RWPE2 (cell line): ENCODE data around the gene SLAMF1.

Experiments used
- ATAC-seq: fragments of 200-7000 bp; cut with Tn5 transposase; 3 replicates; pipeline ENCODE4 v1.9.1; 2021; ENCODE audit warnings: low read depth
- DNase-seq: peaks from one replicate; pipeline ENCODE4 v3.0.0-alpha.2; 2020; ENCODE audit warnings: low spot score
- H3K27ac ChIP-seq: fragments of 450-650 bp; 2 replicates; pipeline ENCODE4 v1.5.1; 2017; ENCODE audit warnings: mild to moderate bottlenecking; ENCODE audit not compliant: poor library complexity, severe bottlenecking
- H3K27me3 ChIP-seq: fragments of 250-450 bp; sonication (Bioruptor Pico); 2 replicates; pipeline ENCODE4 v1.5.1; 2021; ENCODE audit warnings: mild to moderate bottlenecking, moderate library complexity; ENCODE audit not compliant: insufficient read depth, poor library complexity, severe bottlenecking
- H3K36me3 ChIP-seq: fragments of 250-450 bp; sonication (Bioruptor Pico); 2 replicates; pipeline ENCODE4 v1.5.1; 2020; ENCODE audit warnings: low read depth, mild to moderate bottlenecking, moderate library complexity
- H3K4me1 ChIP-seq: fragments of 250-450 bp; sonication (Bioruptor Pico); 2 replicates; pipeline ENCODE4 v1.5.1; 2021; ENCODE audit warnings: mild to moderate bottlenecking, moderate library complexity; ENCODE audit not compliant: insufficient read depth, poor library complexity, severe bottlenecking
- H3K4me3 ChIP-seq: fragments of 250-450 bp; sonication (Bioruptor Pico); 2 replicates; pipeline ENCODE4 v1.5.1; 2021; ENCODE audit warnings: mild to moderate bottlenecking, moderate library complexity; ENCODE audit not compliant: severe bottlenecking
- H3K9me3 ChIP-seq: fragments of 250-450 bp; sonication (Bioruptor Pico); 2 replicates; pipeline ENCODE4 v1.5.1; 2021; ENCODE audit warnings: mild to moderate bottlenecking, moderate library complexity; ENCODE audit not compliant: severe bottlenecking
- TF ChIP-seq, protein P1 (sequence below): fragments of 450-650 bp; IDR thresholded peaks from one replicate; pipeline ENCODE4 v1.5.1; 2017; ENCODE audit warnings: mild to moderate bottlenecking, moderate library complexity; ENCODE audit not compliant: poor library complexity, severe bottlenecking

The SLAMF1 gene

GRCh38 chr1:160605792-160606479, 40.9 kb downstream of the SLAMF1 start:
- TF ChIP-seq, protein P1, sequence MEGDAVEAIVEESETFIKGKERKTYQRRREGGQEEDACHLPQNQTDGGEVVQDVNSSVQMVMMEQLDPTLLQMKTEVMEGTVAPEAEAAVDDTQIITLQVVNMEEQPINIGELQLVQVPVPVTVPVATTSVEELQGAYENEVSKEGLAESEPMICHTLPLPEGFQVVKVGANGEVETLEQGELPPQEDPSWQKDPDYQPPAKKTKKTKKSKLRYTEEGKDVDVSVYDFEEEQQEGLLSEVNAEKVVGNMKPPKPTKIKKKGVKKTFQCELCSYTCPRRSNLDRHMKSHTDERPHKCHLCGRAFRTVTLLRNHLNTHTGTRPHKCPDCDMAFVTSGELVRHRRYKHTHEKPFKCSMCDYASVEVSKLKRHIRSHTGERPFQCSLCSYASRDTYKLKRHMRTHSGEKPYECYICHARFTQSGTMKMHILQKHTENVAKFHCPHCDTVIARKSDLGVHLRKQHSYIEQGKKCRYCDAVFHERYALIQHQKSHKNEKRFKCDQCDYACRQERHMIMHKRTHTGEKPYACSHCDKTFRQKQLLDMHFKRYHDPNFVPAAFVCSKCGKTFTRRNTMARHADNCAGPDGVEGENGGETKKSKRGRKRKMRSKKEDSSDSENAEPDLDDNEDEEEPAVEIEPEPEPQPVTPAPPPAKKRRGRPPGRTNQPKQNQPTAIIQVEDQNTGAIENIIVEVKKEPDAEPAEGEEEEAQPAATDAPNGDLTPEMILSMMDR = no peak
- ATAC-seq (no peak), DNase-seq (no peak)
- H3K4me1 ChIP-seq = no peaks in the 10 kb centered on the region
- no peaks in the 10 kb centered on the region for H3K36me3 ChIP-seq
- H3K27ac ChIP-seq = no peak overlapping the region
- H3K27me3 ChIP-seq = peaks cover 6% of the 10 kb centered on the region
- H3K9me3 ChIP-seq = no peaks in the 10 kb centered on the region
- H3K4me3 ChIP-seq = no peak overlapping the region

- ATAC-seq (no peak), DNase-seq (no peak)
- TF ChIP-seq, protein P1 = no peak
- Histone ChIP-seq H3K4me1 (no peaks in the 10 kb centered on the region), H3K36me3 (no peaks in the 10 kb centered on the region), H3K9me3 (no peaks in the 10 kb centered on the region), H3K4me3 (no peak overlapping the region), H3K27ac (no peak overlapping the region), H3K27me3 (peaks cover 6% of the 10 kb centered on the region)
These were observed 41.6 kb downstream of the SLAMF1 start for GRCh38 chr1:160605205-160605604.

- no peak for DNase-seq
- ATAC-seq = no peak
These were observed 49.1 kb downstream of the SLAMF1 start for GRCh38 chr1:160597705-160598104.

GRCh38 chr1:160597051-160597450, 49.8 kb downstream of the SLAMF1 start:
- DNase-seq (no peak), ATAC-seq (no peak)
- TF ChIP-seq, protein P1 = no peak
- Histone ChIP-seq H3K27me3 (peaks cover 4% of the 10 kb centered on the region), H3K27ac (no peak overlapping the region), H3K4me1 (no peaks in the 10 kb centered on the region), H3K36me3 (no peaks in the 10 kb centered on the region), H3K4me3 (no peak overlapping the region), H3K9me3 (no peaks in the 10 kb centered on the region)

More at GRCh38 chr1:160597705-160598104, 49.1 kb downstream of the SLAMF1 start:
- no peaks in the 10 kb centered on the region for H3K36me3 ChIP-seq
- no peak overlapping the region for H3K4me3 ChIP-seq
- no peaks in the 10 kb centered on the region for H3K4me1 ChIP-seq
- TF ChIP-seq, protein P1 = no peak
- no peak overlapping the region for H3K27ac ChIP-seq
- H3K9me3 ChIP-seq = no peaks in the 10 kb centered on the region
- H3K27me3 ChIP-seq = peaks cover 4% of the 10 kb centered on the region

- no peak overlapping the region for H3K4me3 ChIP-seq
- H3K36me3 ChIP-seq = no peaks in the 10 kb centered on the region
- ATAC-seq (no peak), DNase-seq (no peak)
- no peaks in the 10 kb centered on the region for H3K4me1 ChIP-seq
- no peak overlapping the region for H3K27ac ChIP-seq
- TF ChIP-seq, protein P1 = no peak
- peaks cover 4% of the 10 kb centered on the region for H3K27me3 ChIP-seq
- H3K9me3 ChIP-seq = no peaks in the 10 kb centered on the region
These were observed 56.4 kb downstream of the SLAMF1 start for GRCh38 chr1:160590488-160590887.
